WERI-Rb-1 (cell line): ENCODE data around the gene TMEM138.

Source experiments
- DNase-seq: peaks from one replicate; pipeline ENCODE4 v3.0.0-alpha.2; 2020
- H3K27ac ChIP-seq: fragments of 250-450 bp; sonication (Bioruptor Pico); 2 replicates; pipeline ENCODE4 v1.5.1; 2020; ENCODE audit warnings: mild to moderate bottlenecking, moderate library complexity
- H3K27me3 ChIP-seq: fragments of 250-450 bp; sonication (Bioruptor Pico); 2 replicates; pipeline ENCODE4 v1.5.1; 2021; ENCODE audit warnings: mild to moderate bottlenecking, low read depth, moderate library complexity; ENCODE audit not compliant: insufficient read depth, severe bottlenecking
- H3K36me3 ChIP-seq: fragments of 250-450 bp; sonication (Bioruptor Pico); 2 replicates; pipeline ENCODE4 v1.5.1; 2020; ENCODE audit warnings: mild to moderate bottlenecking, moderate library complexity
- H3K4me3 ChIP-seq: 2 replicates; pipeline ENCODE4 v1.5.1; 2011; ENCODE audit warnings: low read depth, mild to moderate bottlenecking, control low read depth, low read length
- H3K9me3 ChIP-seq: fragments of 250-450 bp; sonication (Bioruptor Pico); 2 replicates; pipeline ENCODE4 v1.5.1; 2021; ENCODE audit warnings: mild to moderate bottlenecking, moderate library complexity; ENCODE audit not compliant: severe bottlenecking
- TF ChIP-seq, protein P1 (sequence below): IDR thresholded peaks from 2 replicates; pipeline ENCODE4 v1.5.1; 2011; ENCODE audit warnings: low read depth, mild to moderate bottlenecking, control low read depth, inconsistent platforms, low read length

TMEM138 gene

DNA sequence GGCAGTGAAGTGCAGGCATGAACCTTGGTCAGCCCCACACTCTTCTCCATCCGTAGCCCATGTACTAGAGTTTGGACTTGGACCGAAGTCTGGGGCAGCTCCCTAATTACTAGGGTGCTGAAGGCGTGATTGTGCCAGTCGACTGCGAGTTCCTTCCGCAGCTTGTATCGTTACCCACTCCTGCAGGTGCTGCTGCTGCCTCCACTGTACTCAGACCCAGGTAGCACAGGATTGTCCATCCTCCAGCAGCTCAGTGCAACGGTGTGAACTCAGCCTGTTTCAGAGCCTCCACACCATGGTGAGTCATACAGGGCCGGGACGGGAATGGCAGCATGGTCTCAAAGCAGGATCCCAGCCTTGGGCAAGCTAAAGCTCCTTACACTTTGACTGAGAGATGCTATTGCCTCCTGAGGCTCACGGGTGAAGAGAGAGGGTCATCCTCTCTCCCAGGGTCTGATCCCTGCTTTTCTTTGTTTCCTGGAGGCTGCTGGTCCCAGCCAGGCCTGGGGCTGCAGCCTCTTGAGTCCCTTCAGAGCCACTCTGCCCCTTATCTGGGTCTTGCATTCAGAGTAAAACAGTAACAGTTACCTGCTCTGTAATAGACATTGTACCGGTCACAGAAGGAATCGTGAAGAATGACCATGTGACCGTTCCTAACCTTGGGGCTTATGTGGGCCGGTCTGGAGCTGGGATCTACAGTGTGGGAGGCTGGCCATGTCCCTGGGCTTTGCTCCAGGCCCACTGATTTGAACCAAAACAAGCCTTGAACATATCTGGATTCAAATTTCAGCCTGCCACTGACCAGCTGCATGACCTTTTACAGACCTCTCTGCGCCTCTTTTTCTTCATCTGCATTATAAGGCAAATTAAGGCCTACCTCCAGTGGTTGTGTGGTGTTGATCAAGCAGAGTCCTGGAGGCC is 27.5 kb upstream of the TMEM138 start:
- Histone ChIP-seq H3K27me3 (no peaks in the 10 kb centered on the region), H3K36me3 (peaks cover 21% of the 10 kb centered on the region), H3K9me3 (no peaks in the 10 kb centered on the region), H3K4me3 (no peak overlapping the region), H3K27ac (no peak overlapping the region)
- TF ChIP-seq, protein P1, sequence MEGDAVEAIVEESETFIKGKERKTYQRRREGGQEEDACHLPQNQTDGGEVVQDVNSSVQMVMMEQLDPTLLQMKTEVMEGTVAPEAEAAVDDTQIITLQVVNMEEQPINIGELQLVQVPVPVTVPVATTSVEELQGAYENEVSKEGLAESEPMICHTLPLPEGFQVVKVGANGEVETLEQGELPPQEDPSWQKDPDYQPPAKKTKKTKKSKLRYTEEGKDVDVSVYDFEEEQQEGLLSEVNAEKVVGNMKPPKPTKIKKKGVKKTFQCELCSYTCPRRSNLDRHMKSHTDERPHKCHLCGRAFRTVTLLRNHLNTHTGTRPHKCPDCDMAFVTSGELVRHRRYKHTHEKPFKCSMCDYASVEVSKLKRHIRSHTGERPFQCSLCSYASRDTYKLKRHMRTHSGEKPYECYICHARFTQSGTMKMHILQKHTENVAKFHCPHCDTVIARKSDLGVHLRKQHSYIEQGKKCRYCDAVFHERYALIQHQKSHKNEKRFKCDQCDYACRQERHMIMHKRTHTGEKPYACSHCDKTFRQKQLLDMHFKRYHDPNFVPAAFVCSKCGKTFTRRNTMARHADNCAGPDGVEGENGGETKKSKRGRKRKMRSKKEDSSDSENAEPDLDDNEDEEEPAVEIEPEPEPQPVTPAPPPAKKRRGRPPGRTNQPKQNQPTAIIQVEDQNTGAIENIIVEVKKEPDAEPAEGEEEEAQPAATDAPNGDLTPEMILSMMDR: no peak
- no peak for DNase-seq

DNA sequence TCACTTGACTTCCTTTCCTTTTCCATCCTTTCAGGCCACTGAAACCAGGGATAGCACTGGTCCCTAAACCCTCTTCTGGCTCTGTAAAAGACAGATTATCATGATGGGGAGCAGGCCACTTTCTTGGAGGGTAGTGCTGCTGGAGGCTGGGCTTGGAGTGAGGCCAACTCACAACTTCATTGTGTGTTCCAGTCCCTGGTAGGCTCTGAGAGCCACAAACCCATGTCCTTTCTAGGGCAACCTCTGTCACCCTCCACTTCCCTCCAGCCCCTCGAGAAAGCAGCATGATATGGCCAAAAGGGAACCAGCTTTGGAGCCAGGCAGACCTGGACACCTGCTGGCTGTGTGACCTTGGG is 26.8 kb upstream of the TMEM138 start:
- TF ChIP-seq, protein P1: no peak
- no peak overlapping the region for H3K4me3 ChIP-seq
- no peak for DNase-seq

DNA sequence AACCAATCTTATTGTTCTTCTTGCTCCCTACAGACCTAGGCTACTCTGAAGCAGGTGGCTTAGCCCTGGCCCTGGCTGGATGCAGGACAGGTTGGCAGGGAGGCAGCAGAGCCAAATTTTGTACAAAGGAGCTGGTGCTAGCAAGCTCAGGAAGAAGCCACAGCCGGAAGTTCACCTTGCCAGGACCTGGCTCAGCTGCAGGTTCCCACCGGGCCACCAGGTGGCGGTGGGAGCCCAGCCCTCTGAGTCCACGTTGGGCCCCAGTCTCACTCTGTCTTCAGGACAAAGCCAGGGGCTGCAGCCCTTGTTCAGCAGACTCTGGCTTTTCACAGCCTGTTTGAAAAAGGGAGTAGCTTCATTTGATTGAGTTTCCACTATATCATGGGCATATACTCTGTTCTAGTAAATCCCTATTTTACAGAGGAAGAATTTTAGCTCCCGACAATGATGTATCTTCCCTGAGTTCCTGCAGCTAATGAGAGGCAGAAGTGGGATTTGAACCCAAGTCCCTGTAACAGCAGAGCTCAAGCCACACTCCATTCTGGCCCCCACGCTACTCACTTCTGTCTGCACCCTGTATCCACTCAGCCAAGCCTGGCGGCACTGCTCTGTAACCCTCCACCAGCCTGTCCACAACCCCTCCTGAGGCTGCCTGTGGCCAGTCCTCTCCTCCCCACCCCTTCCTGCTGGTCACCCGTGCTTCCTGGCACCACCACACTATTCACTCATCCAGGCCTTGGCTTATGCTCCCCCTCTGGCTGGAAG is 25.8 kb upstream of the TMEM138 start:
- Histone ChIP-seq H3K27ac (peak overlapping the region; percentile 50), H3K36me3 (peaks cover 4% of the 10 kb centered on the region), H3K4me3 (no peak overlapping the region), H3K9me3 (no peaks in the 10 kb centered on the region), H3K27me3 (no peaks in the 10 kb centered on the region)
- peak; percentile 84 for DNase-seq
- TF ChIP-seq, protein P1: peak; percentile 98

More for the DNA sequence above, 26.8 kb upstream of the TMEM138 start:
- H3K9me3 ChIP-seq: no peaks in the 10 kb centered on the region
- H3K36me3 ChIP-seq: peaks cover 14% of the 10 kb centered on the region
- no peak overlapping the region for H3K27ac ChIP-seq
- no peaks in the 10 kb centered on the region for H3K27me3 ChIP-seq

DNA sequence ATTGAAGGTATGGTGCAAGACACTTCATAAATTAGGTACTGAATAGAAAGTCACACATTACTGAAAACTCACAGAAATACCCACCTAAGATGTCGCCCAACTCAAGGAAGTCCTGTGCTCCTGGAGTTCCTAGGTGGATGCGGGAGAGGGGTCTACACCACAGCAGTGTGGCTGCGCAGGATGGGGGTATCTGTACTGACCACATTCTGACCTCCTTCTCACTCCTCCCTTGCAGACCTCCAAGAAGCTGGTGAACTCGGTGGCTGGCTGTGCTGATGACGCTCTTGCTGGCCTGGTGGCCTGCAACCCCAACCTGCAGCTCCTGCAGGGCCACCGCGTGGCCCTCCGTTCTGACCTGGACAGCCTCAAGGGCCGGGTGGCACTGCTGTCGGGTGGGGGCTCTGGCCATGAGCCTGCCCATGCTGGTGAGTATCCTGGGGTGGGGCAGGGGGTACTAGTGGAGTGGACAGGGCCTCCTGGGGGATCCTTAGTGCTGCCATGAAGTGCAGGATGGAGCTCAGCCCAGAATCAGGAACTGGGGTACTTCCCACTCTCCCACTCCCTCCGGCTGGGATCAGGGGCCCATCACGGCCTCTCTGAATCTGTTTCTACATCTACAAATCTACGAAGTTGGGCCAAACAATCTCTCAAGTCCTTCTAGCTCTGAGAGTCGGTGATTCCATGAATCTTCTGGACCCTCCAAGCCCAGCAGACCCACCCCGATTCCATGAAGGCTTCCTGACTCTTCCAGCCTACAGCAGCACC is 24.3 kb upstream of the TMEM138 start:
- TF ChIP-seq, protein P1: no peak
- no peaks in the 10 kb centered on the region for H3K36me3 ChIP-seq
- H3K9me3 ChIP-seq: no peaks in the 10 kb centered on the region
- no peak for DNase-seq
- H3K27me3 ChIP-seq: no peaks in the 10 kb centered on the region
- H3K27ac ChIP-seq: no peak overlapping the region
- H3K4me3 ChIP-seq: no peak overlapping the region

DNA sequence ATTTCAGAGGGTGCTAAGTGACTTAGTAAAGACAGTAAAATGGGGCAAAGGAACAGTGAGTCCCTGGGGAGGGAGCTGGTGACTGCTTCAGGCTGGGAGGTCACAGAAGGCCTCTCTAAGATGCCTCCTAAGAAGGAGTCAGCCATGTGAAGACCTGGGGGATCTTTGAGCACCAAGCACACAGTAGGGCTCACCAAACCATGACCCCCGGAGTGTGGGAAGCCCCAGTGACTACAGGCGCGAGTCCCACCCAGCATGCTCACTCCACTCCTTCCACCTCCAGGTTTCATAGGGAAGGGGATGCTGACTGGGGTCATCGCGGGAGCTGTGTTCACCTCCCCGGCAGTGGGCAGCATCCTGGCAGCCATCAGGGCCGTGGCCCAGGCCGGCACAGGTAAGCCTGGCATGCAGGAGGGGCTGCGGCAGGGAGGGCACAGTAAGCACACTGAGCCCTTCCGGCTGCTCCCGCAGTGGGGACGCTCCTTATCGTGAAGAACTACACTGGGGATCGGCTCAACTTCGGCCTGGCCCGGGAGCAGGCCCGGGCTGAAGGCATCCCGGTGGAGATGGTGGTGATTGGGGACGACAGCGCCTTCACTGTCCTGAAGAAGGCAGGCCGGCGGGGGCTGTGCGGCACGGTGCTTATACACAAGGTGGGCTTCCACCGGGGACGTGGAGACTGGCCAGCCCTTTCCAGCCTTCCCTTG is 23.2 kb upstream of the TMEM138 start:
- TF ChIP-seq, protein P1: no peak
- no peaks in the 10 kb centered on the region for H3K36me3 ChIP-seq
- H3K9me3 ChIP-seq: no peaks in the 10 kb centered on the region

More for the DNA sequence above, 23.2 kb upstream of the TMEM138 start:
- no peak overlapping the region for H3K4me3 ChIP-seq
- no peaks in the 10 kb centered on the region for H3K27me3 ChIP-seq
- no peak for DNase-seq
- no peak overlapping the region for H3K27ac ChIP-seq
